H1 (cell line): ENCODE data around the gene NR1I3. TPM values are rescaled to one million over a fixed set of nuclear protein-coding genes. Genes with fewer than 3 reads are reported as not detected.

ENCODE experiments used
- CTCF ChIA-PET: fragments of 300-600 bp; sonication (Branson Sonifier 250); formaldehyde crosslinking; loops from one replicate; lab custom pipeline; 2021; ENCODE audit not compliant: partially characterized antibody; lab: Charles Lee
- POLR2A ChIA-PET: fragments of 300-600 bp; sonication (Branson Sonifier 250); formaldehyde crosslinking; loops from one replicate; lab custom pipeline; 2021; ENCODE audit warnings: inconsistent platforms; ENCODE audit not compliant: partially characterized antibody; lab: Charles Lee
- DNase-seq, 2 experiments: peaks; one replicate each; pipeline versions ENCODE4 v3.0.0 to v3.0.0-alpha.2; 2010 to 2022; ENCODE audit warnings: low spot score in 2 of 2, low read depth in 1 of 2, mixed read lengths in 1 of 2
- FAIRE-seq: peaks from 2 replicates; lab custom pipeline; 2011; peaks lifted over from hg19 to GRCh38; lab: Jason Lieb, UNC
- H2AFZ ChIP-seq: 2 replicates; pipeline ENCODE4 v1.8.1; 2012; ENCODE audit warnings: low read length, inconsistent platforms
- H2AK5ac ChIP-seq: 2 replicates; pipeline ENCODE4 v1.6.1; 2013; ENCODE audit warnings: low read depth, low read length
- H2BK120ac ChIP-seq: replicated peaks from 2 replicates; pipeline ENCODE3; 2013; ENCODE audit warnings: low read depth, low read length, inconsistent platforms
- H2BK12ac ChIP-seq: 2 replicates; pipeline ENCODE4 v1.6.1; 2013; ENCODE audit warnings: low read depth, low read length
- H2BK15ac ChIP-seq: 2 replicates; pipeline ENCODE4 v1.6.1; 2013; ENCODE audit warnings: low read length
- H2BK20ac ChIP-seq: 2 replicates; pipeline ENCODE4 v1.6.1; 2013; ENCODE audit warnings: low read length
- H2BK5ac ChIP-seq: 2 replicates; pipeline ENCODE4 v1.6.1; 2013; ENCODE audit warnings: low read depth, low read length
- H3K14ac ChIP-seq: 2 replicates; pipeline ENCODE4 v1.6.1; 2013; ENCODE audit warnings: inconsistent platforms; ENCODE audit not compliant: insufficient read length
- H3K18ac ChIP-seq: 2 replicates; pipeline ENCODE4 v1.6.1; 2013; ENCODE audit warnings: low read length; ENCODE audit errors: extremely low read depth
- H3K23ac ChIP-seq: 2 replicates; pipeline ENCODE4 v1.6.1; 2013; ENCODE audit warnings: inconsistent platforms; ENCODE audit not compliant: insufficient read length
- H3K23me2 ChIP-seq: 2 replicates; pipeline ENCODE4 v1.6.1; 2013; ENCODE audit warnings: low read depth, low read length
- H3K27ac ChIP-seq: 2 replicates; pipeline ENCODE4 v1.6.1; 2011; ENCODE audit warnings: low read depth, low read length, inconsistent platforms
- H3K27me3 ChIP-seq, 4 experiments: replicated peaks in 1 of 4; 1 replicate in 1 of 4; 2 replicates in 3 of 4; pipeline versions ENCODE4 v1.6.1 to v1.8.1; 2011 to 2013; ENCODE audit warnings: low read length in 3 of 4, mild to moderate bottlenecking in 3 of 4, inconsistent platforms in 2 of 4, mixed read lengths in 2 of 4, moderate library complexity in 1 of 4; ENCODE audit not compliant: control insufficient read depth in 3 of 4, insufficient read depth in 3 of 4; ENCODE audit errors: extremely low read depth in 1 of 4
- H3K36me3 ChIP-seq, 4 experiments: 2 replicates each; pipeline versions ENCODE4 v1.6.1 to v1.8.1; 2011 to 2013; ENCODE audit warnings: mild to moderate bottlenecking in 4 of 4, low read length in 3 of 4, moderate library complexity in 2 of 4, control low read depth in 1 of 4, inconsistent platforms in 1 of 4; ENCODE audit not compliant: insufficient read depth in 4 of 4, control insufficient read depth in 2 of 4
- H3K4ac ChIP-seq: replicated peaks from 2 replicates; pipeline ENCODE3; 2013; ENCODE audit warnings: low read length, low read depth, mixed read lengths, inconsistent platforms; ENCODE audit not compliant: insufficient read length
- H3K4me1 ChIP-seq, 4 experiments: replicated peaks in 1 of 4; 1 replicate in 1 of 4; 2 replicates in 3 of 4; pipeline versions ENCODE4 v1.6.1 to v1.8.1; 2011 to 2013; ENCODE audit warnings: low read length in 3 of 4, inconsistent platforms in 2 of 4, mixed read lengths in 1 of 4; ENCODE audit not compliant: insufficient read depth in 4 of 4, control insufficient read depth in 3 of 4
- H3K4me2 ChIP-seq, 2 experiments: 2 replicates each; pipeline versions ENCODE4 v1.6.1 to v1.8.1; 2011 to 2013; ENCODE audit warnings: low read depth in 2 of 2, low read length in 2 of 2, control low read depth in 1 of 2, inconsistent platforms in 1 of 2, mild to moderate bottlenecking in 1 of 2; ENCODE audit not compliant: insufficient read depth in 1 of 2
- H3K4me3 ChIP-seq, 4 experiments: fragments of 200-600, 300-600 bp in 1 of 4; sonication (generic), shearing (Covaris generic), sonication (Bioruptor Twin) in 1 of 4; 2 replicates each; pipeline versions ENCODE4 v1.5.1 to v1.8.1; 2011 to 2016; ENCODE audit warnings: low read length in 4 of 4, low read depth in 3 of 4, control low read depth in 2 of 4, inconsistent platforms in 2 of 4, mild to moderate bottlenecking in 2 of 4, mixed read lengths in 1 of 4, moderate library complexity in 1 of 4; ENCODE audit not compliant: insufficient read depth in 2 of 4; ENCODE audit errors: extremely low read depth in 1 of 4
- H3K56ac ChIP-seq: replicated peaks from 2 replicates; pipeline ENCODE3; 2013; ENCODE audit warnings: low read depth, mild to moderate bottlenecking, mixed read lengths, low read length, inconsistent platforms; ENCODE audit not compliant: insufficient read length
- H3K79me1 ChIP-seq: 2 replicates; pipeline ENCODE4 v1.6.1; 2013; ENCODE audit warnings: low read depth, low read length, control low read depth
- H3K79me2 ChIP-seq, 2 experiments: 2 replicates each; pipeline versions ENCODE4 v1.6.1 to v1.8.1; 2012 to 2013; ENCODE audit warnings: low read length in 2 of 2, mild to moderate bottlenecking in 2 of 2, inconsistent platforms in 1 of 2; ENCODE audit not compliant: insufficient read depth in 2 of 2, control insufficient read depth in 1 of 2
- H3K9ac ChIP-seq, 4 experiments: replicated peaks in 1 of 4; 1 replicate in 1 of 4; 2 replicates in 3 of 4; pipeline versions ENCODE4 v1.6.1 to v1.8.1; 2011 to 2013; ENCODE audit warnings: low read depth in 3 of 4, low read length in 3 of 4, control low read depth in 2 of 4, mild to moderate bottlenecking in 2 of 4, moderate library complexity in 2 of 4, inconsistent platforms in 1 of 4; ENCODE audit errors: extremely low read depth in 1 of 4
- H3K9me3 ChIP-seq, 2 experiments: 2 replicates each; pipeline versions ENCODE4 v1.6.1 to v1.8.1; 2012 to 2013; ENCODE audit warnings: mild to moderate bottlenecking in 2 of 2, moderate library complexity in 2 of 2, control low read depth in 1 of 2, inconsistent platforms in 1 of 2, low read depth in 1 of 2, low read length in 1 of 2, mixed read lengths in 1 of 2; ENCODE audit not compliant: insufficient read depth in 2 of 2
- H4K20me1 ChIP-seq, 2 experiments: replicated peaks in 1 of 2; 2 replicates each; pipeline versions ENCODE3 to v1.8.1; 2011 to 2013; ENCODE audit warnings: inconsistent platforms in 2 of 2, low read length in 2 of 2, mild to moderate bottlenecking in 1 of 2; ENCODE audit not compliant: insufficient read depth in 2 of 2, control insufficient read depth in 1 of 2
- H4K5ac ChIP-seq: 2 replicates; pipeline ENCODE4 v1.6.1; 2013; ENCODE audit warnings: low read length, low read depth, mixed read lengths, inconsistent platforms; ENCODE audit not compliant: insufficient read length
- H4K8ac ChIP-seq: 2 replicates; pipeline ENCODE4 v1.8.0; 2013; ENCODE audit warnings: mild to moderate bottlenecking, moderate library complexity, low read length, inconsistent platforms; ENCODE audit not compliant: insufficient read depth; ENCODE audit errors: extremely low read depth
- H4K91ac ChIP-seq: replicated peaks from 2 replicates; pipeline ENCODE3; 2013; ENCODE audit warnings: low read length, mixed read lengths, inconsistent platforms; ENCODE audit not compliant: insufficient read length
- BRCA1 ChIP-seq: IDR thresholded peaks from 2 replicates; pipeline ENCODE4 v1.6.1; 2012; ENCODE audit warnings: low read depth, low read length, improper control_type of control experiment
- CTCF ChIP-seq, 3 experiments: IDR thresholded peaks; 1 replicate in 2 of 3; 2 replicates in 1 of 3; pipeline versions ENCODE4 v1.5.1 to v1.6.1; 2011; ENCODE audit warnings: low read length in 3 of 3, mild to moderate bottlenecking in 3 of 3, inconsistent platforms in 2 of 3, low read depth in 1 of 3, moderate library complexity in 1 of 3; ENCODE audit not compliant: insufficient read depth in 1 of 3; ENCODE audit errors: control extremely low read depth in 1 of 3
- HDAC6 ChIP-seq: IDR thresholded peaks from one replicate; pipeline ENCODE4 v1.7.1; 2012; ENCODE audit warnings: low read depth, mild to moderate bottlenecking, inconsistent platforms, low read length, moderate library complexity
- POLR2A ChIP-seq, 2 experiments: IDR thresholded peaks; 1 replicate in 1 of 2; 2 replicates in 1 of 2; pipeline ENCODE4 v1.6.1; 2011; ENCODE audit warnings: low read depth in 2 of 2, low read length in 2 of 2, mild to moderate bottlenecking in 2 of 2; ENCODE audit errors: control extremely low read depth in 1 of 2
- POU5F1 ChIP-seq: IDR thresholded peaks from 2 replicates; pipeline ENCODE4 v1.6.1; 2011; ENCODE audit warnings: low read depth, mild to moderate bottlenecking, low read length, moderate library complexity
- SAP30 ChIP-seq: fragments of 300-600 bp; sonication (generic); IDR thresholded peaks from 2 replicates; pipeline ENCODE4 v1.7.1; 2012; ENCODE audit warnings: low read length, moderate library complexity, mild to moderate bottlenecking, inconsistent platforms; ENCODE audit not compliant: insufficient read depth, insufficient replicate concordance
- SRF ChIP-seq: IDR thresholded peaks from 2 replicates; pipeline ENCODE4 v1.6.1; 2011; ENCODE audit warnings: mild to moderate bottlenecking, low read depth, low read length, moderate library complexity
- TBP ChIP-seq: IDR thresholded peaks from 2 replicates; pipeline ENCODE4 v1.6.1; 2011; ENCODE audit warnings: low read depth, low read length, improper control_type of control experiment
- WGBS, 2 experiments: shearing (Covaris generic) in 1 of 2; methylation state at CpG; one replicate each; pipeline versions ENCODE4 v1.1.6 to v1.1.7; 2013 to 2015; ENCODE audit warnings: low lambda C conversion rate in 2 of 2, mixed read lengths in 2 of 2, inconsistent platforms in 1 of 2, low coverage in 1 of 2, missing lambda C conversion rate in 1 of 2; ENCODE audit not compliant: insufficient replicate concordance in 2 of 2, insufficient coverage in 1 of 2, insufficient read length in 1 of 2; ENCODE audit errors: extremely low coverage in 1 of 2, missing lambda C conversion rate in 1 of 2; 5-methylcytosine and 5-hydroxymethylcytosine counted together
- polyA plus RNA-seq, 7 experiments: library from polyadenylated mRNA; depleted of rRNA in 3 of 7; stranded (reverse) in 5 of 7; unstranded in 2 of 7; fragments of >200 nt in 5 of 7; fragments of 200-250 nt in 2 of 7; gene quantifications; 1 replicate in 5 of 7; 2 replicates in 1 of 7; 4 replicates in 1 of 7; pipeline versions ENCODE4 v1.2.1 to v1.2.3, GENCODE V29; 2011 to 2013; ENCODE audit warnings: missing spikeins in 2 of 7, mixed read lengths in 2 of 7
- total RNA-seq: library from RNA; stranded (reverse); fragmentation: NEBNext Ultra II Directional; extraction: Animal tissue kit (Norgen Biotek cat#: 25700); gene quantifications from 2 replicates; pipeline ENCODE4 v1.2.1, GENCODE V29; 2021

The NR1I3 gene
- total and polyA plus RNA-seq, 2 of the 8 experiments (the other 6 are each of a cell fraction or from before 2014, with no cell fraction given) = not detected

- peak within 1 kb of the TSS; percentile 60; the same call in 1 of the 2 replicates for H2BK12ac ChIP-seq
- peak within 1 kb of the TSS; percentile 87; the same call in 1 of the 2 replicates for H3K18ac ChIP-seq
- FAIRE-seq = peak; percentile 57
- no peaks in the 10 kb centered on the region for H3K79me2 ChIP-seq
- CTCF ChIA-PET = interaction anchor here (0.6 to 23.7 kb wide), 25 partner anchors 9 to 202 kb away, joined by 3 to 427 read pairs (median 10); partner anchors contain the start of genes ADAMTS4, B4GALT3, FCER1G and NDUFS2
- peaks cover 0 to 10% (median 8%) of the 10 kb centered on the region in 4 experiments; a peak in 5 of 8 replicates for H3K36me3 ChIP-seq
- H3K27ac ChIP-seq = no peak within 1 kb of the TSS; the same call in 1 of the 2 replicates
- no peak within 1 kb of the TSS for H3K56ac ChIP-seq
- peak within 1 kb of the TSS; percentile 23 for H4K5ac ChIP-seq
- peak within 1 kb of the TSS; percentile 95 for H2BK15ac ChIP-seq
- peak within 1 kb of the TSS in 3 of 4 experiments; percentile 4 to 84 (median 41); a peak in 4 of 7 replicates for H3K9ac ChIP-seq
- peak within 1 kb of the TSS; percentile 66; the same call in 1 of the 2 replicates for H2BK5ac ChIP-seq
- 0 out of 2 replicates have a peak within 1 kb of the TSS, but pooled peaks have one; percentile 43 for H2BK20ac ChIP-seq
- peak within 1 kb of the TSS; percentile 75 to 93 (median 83) for H3K4me3 ChIP-seq
- H4K20me1 ChIP-seq = no peaks in the 10 kb centered on the region
- H4K91ac ChIP-seq = peak within 1 kb of the TSS; percentile 13
- H3K79me1 ChIP-seq = no peaks in the 10 kb centered on the region
- peak within 1 kb of the TSS; percentile 83 for H2AFZ ChIP-seq
- H2AK5ac ChIP-seq = no peak within 1 kb of the TSS
- no peaks in the 10 kb centered on the region for H3K9me3 ChIP-seq
- peak within 1 kb of the TSS; percentile 84; the same call in 1 of the 2 replicates for H4K8ac ChIP-seq
- peak; percentile 86 to 96 for DNase-seq
- H3K23ac ChIP-seq = no peak within 1 kb of the TSS
- H3K23me2 ChIP-seq = peaks cover 8% of the 10 kb centered on the region
- POLR2A ChIA-PET = interaction anchor here (0.5 to 2.2 kb wide), 13 partner anchors 9 to 212 kb away, joined by 3 to 26 read pairs (median 4); partner anchors contain the start of genes NDUFS2 and PCP4L1
- H3K4ac ChIP-seq = peak within 1 kb of the TSS; percentile 10
- 12% methylated on average over 14 of the region's 16 CpGs; no CpG with 5 or more reads in 1 of the 2 experiments for WGBS, 2 experiments
- no peak within 1 kb of the TSS for H2BK120ac ChIP-seq
- no peak within 1 kb of the TSS for H3K14ac ChIP-seq
- peaks cover 2 to 6% (median 4%) of the 10 kb centered on the region in 4 experiments for H3K4me1 ChIP-seq
- H3K4me2 ChIP-seq = peak within 1 kb of the TSS; percentile 87 to 94
- H3K27me3 ChIP-seq = 0 out of 7 replicates have a peak, but pooled peaks cover 0 to 2% (median 0%) of the 10 kb centered on the region in 4 experiments
- TF ChIP-seq POU5F1 (no peak), SAP30 (peak; percentile 99), TBP (peak; percentile 51; the same call in 1 of the 2 replicates), CTCF (IDR thresholded peaks at IDR 0.05; ENCODE audit: control extremely low read depth in 1 of 3, insufficient read depth in 1 of 3, low read depth in 1 of 3, low read length in 3 of 3) (peak in 2 of 3 experiments; percentile 41 to 56; a peak in 3 of 4 replicates), SRF (no peak), HDAC6 (no peak), POLR2A (IDR thresholded peaks at IDR 0.05; ENCODE audit: control extremely low read depth in 1 of 2, low read depth in 2 of 2, low read length in 2 of 2) (no peak), BRCA1 (no peak)
These were observed 12.3 kb downstream of the NR1I3 start, which contains the start of gene TOMM40L for GRCh38 chr1:161225534-161226319. Gene TOMM40L (plus strand): TSS chr1:161226060. CDS start chr1:161226490, 430 bp downstream.
